ENCODE data around the gene UNC13A. TPM values are rescaled to one million over a fixed set of nuclear protein-coding genes. Genes with fewer than 3 reads are reported as not detected.
A peak's percentile ranks its signal among the peaks of the same experiment; 100 is the strongest.

UNC13A gene
- total RNA-seq (2022) (0.18 and 0.23 TPM in 2 replicates), Bru-seq, nascent RNA (percentile 12 among the genes with signal in this experiment), BruChase-seq, experiment 1, labeled RNA remaining after a 2-hour chase (percentile 4 among the genes with signal in this experiment), BruChase-seq, experiment 2, labeled RNA remaining after a 6-hour chase (percentile 9 among the genes with signal in this experiment)
- long read RNA-seq, result 0 reads

- TF ChIP-seq CTCF (IDR thresholded peaks at IDR 0.05; ENCODE audit: insufficient read depth in 1 of 2, low read depth in 1 of 2, low read length in 1 of 2, severe bottlenecking in 1 of 2, unreplicated experiment in 1 of 2), result no peak
- peak within 1 kb of the TSS; percentile 35 for H3K4me3 Mint-ChIP-seq (ENCODE audit: unreplicated experiment)
- BruUV-seq (replicated peaks), result no TSS peak
- peak within 1 kb of the TSS; percentile 17; the same call in 1 of the 2 replicates for H3K4me3 ChIP-seq (ENCODE audit: low read depth, low read length)
- no peaks in the 10 kb centered on the region for H3K9me3 ChIP-seq
- peaks cover 13% of the 10 kb centered on the region for H3K4me1 Mint-ChIP-seq (ENCODE audit: low read depth, unreplicated experiment)
- H3K9me3 Mint-ChIP-seq (ENCODE audit: unreplicated experiment), result no peaks in the 10 kb centered on the region
- no peaks in the 10 kb centered on the region for H3K36me3 ChIP-seq (ENCODE audit: control insufficient read depth, insufficient read depth, low read length)
- POLR2A ChIA-PET, result no interaction called here
- intact Hi-C loops (cut with micrococcal nuclease; ENCODE audit: unreplicated experiment), result no loop called here
- H3K36me3 Mint-ChIP-seq (ENCODE audit: insufficient read depth, unreplicated experiment), result no peaks in the 10 kb centered on the region
- CTCF ChIA-PET, result interaction anchor here (0.7 kb wide), 1 partner anchor 739 kb away, joined by 3 read pairs; no protein-coding TSS in a partner anchor
- no peaks in the 10 kb centered on the region; the same call in 1 of the 2 replicates for H3K27me3 ChIP-seq (replicated peaks; ENCODE audit: control insufficient read depth, insufficient read depth, low read length)
- DNase-seq, result peak; percentile 52 to 84
- H3K4me1 ChIP-seq, result no peaks in the 10 kb centered on the region
- H3K27me3 Mint-ChIP-seq (ENCODE audit: insufficient read depth, unreplicated experiment), result peaks cover 22% of the 10 kb centered on the region
- no peak within 1 kb of the TSS for H3K27ac Mint-ChIP-seq (ENCODE audit: unreplicated experiment)
Observed at GRCh38 chr19:17687857-17688784, at the start of gene UNC13A. Gene UNC13A (minus strand): TSS chr19:17688354. CDS start chr19:17688199, 155 bp downstream.

- H3K4me3 Mint-ChIP-seq (ENCODE audit: unreplicated experiment), result no peak overlapping the region
- no peak for DNase-seq
- ChIA-PET POLR2A (no interaction called here), CTCF (no interaction called here)
- intact Hi-C loops (cut with micrococcal nuclease; ENCODE audit: unreplicated experiment), result no loop called here
- Histone ChIP-seq H3K4me3 (ENCODE audit: low read depth, low read length) (no peak overlapping the region), H3K4me1 (peaks cover 4% of the 10 kb centered on the region), H3K9me3 (no peaks in the 10 kb centered on the region), H3K36me3 (ENCODE audit: control insufficient read depth, insufficient read depth, low read length) (peaks cover 3% of the 10 kb centered on the region), H3K27me3 (replicated peaks; ENCODE audit: control insufficient read depth, insufficient read depth, low read length) (no peaks in the 10 kb centered on the region)
- H3K4me1 Mint-ChIP-seq (ENCODE audit: low read depth, unreplicated experiment), result no peaks in the 10 kb centered on the region
- BruUV-seq (replicated peaks), result no TSS peak
- H3K36me3 Mint-ChIP-seq (ENCODE audit: insufficient read depth, unreplicated experiment), result peaks cover 15% of the 10 kb centered on the region
- H3K27ac Mint-ChIP-seq (ENCODE audit: unreplicated experiment), result no peak overlapping the region
- no peak for TF ChIP-seq CTCF (IDR thresholded peaks at IDR 0.05; ENCODE audit: insufficient read depth in 1 of 2, low read depth in 1 of 2, low read length in 1 of 2, severe bottlenecking in 1 of 2, unreplicated experiment in 1 of 2)
- no peaks in the 10 kb centered on the region for H3K27me3 Mint-ChIP-seq (ENCODE audit: insufficient read depth, unreplicated experiment)
- H3K9me3 Mint-ChIP-seq (ENCODE audit: unreplicated experiment), result no peaks in the 10 kb centered on the region
Observed at GRCh38 chr19:17737690-17738153, 49.6 kb upstream of the UNC13A start.

- no peak overlapping the region for H3K27ac Mint-ChIP-seq (ENCODE audit: unreplicated experiment)
- H3K9me3 ChIP-seq, result no peaks in the 10 kb centered on the region
- H3K36me3 ChIP-seq (ENCODE audit: control insufficient read depth, insufficient read depth, low read length), result peaks cover 3% of the 10 kb centered on the region
- BruUV-seq (replicated peaks), result no TSS peak
- no peaks in the 10 kb centered on the region for H3K9me3 Mint-ChIP-seq (ENCODE audit: unreplicated experiment)
- no peaks in the 10 kb centered on the region for H3K27me3 ChIP-seq (replicated peaks; ENCODE audit: control insufficient read depth, insufficient read depth, low read length)
- H3K36me3 Mint-ChIP-seq (ENCODE audit: insufficient read depth, unreplicated experiment), result peaks cover 29% of the 10 kb centered on the region
- no peak overlapping the region for H3K4me3 Mint-ChIP-seq (ENCODE audit: unreplicated experiment)
- H3K4me1 ChIP-seq, result peaks cover 4% of the 10 kb centered on the region
- no peak for DNase-seq
- no peak for TF ChIP-seq CTCF (IDR thresholded peaks at IDR 0.05; ENCODE audit: insufficient read depth in 1 of 2, low read depth in 1 of 2, low read length in 1 of 2, severe bottlenecking in 1 of 2, unreplicated experiment in 1 of 2)
- H3K4me3 ChIP-seq (ENCODE audit: low read depth, low read length), result no peak overlapping the region
- CTCF ChIA-PET, result no interaction called here
- intact Hi-C loops (cut with micrococcal nuclease; ENCODE audit: unreplicated experiment), result no loop called here
- no peaks in the 10 kb centered on the region for H3K27me3 Mint-ChIP-seq (ENCODE audit: insufficient read depth, unreplicated experiment)
- POLR2A ChIA-PET, result no interaction called here
- H3K4me1 Mint-ChIP-seq (ENCODE audit: low read depth, unreplicated experiment), result no peaks in the 10 kb centered on the region
Observed at GRCh38 chr19:17735410-17735809, 47.3 kb upstream of the UNC13A start.
